Pancreas (tissue), 10 donors: Measurements from ENCODE around the gene HEXIM2. TPM values are rescaled to one million over a fixed set of nuclear protein-coding genes. Genes with fewer than 3 reads are reported as not detected.

Source experiments
- ATAC-seq, 4 donors: fragments of 200-7000 bp; cut with Tn5 transposase; one replicate each; pipeline versions ENCODE4 v1.8.0 to v1.9.1; 2020; ENCODE audit warnings: mild to moderate bottlenecking in 4 of 4, moderate library complexity in 4 of 4
- DNase-seq, 6 donors: peaks; one replicate each; pipeline ENCODE4 v3.0.0-alpha.2; 2020
- FAIRE-seq: peaks from 2 replicates; lab custom pipeline; 2012; peaks lifted over from hg19 to GRCh38; lab: Jason Lieb, UNC
- H3K27ac ChIP-seq, 4 donors: fragments of 200-600 bp; sonication (generic); 1 replicate in 3 of 4; 2 replicates in 1 of 4; pipeline versions ENCODE4 v1.5.0 to v1.8.0; 2020
- H3K27me3 ChIP-seq, 4 donors: fragments of 200-600 bp; one replicate each; pipeline ENCODE4 v1.8.0; 2021
- H3K36me3 ChIP-seq, 3 donors: fragments of 200-600 bp; sonication (generic) in 1 of 3; one replicate each; pipeline versions ENCODE4 v1.5.0 to v1.8.0; 2020 to 2021
- H3K4me1 ChIP-seq, 3 donors: fragments of 200-600 bp; one replicate each; pipeline ENCODE4 v1.8.0; 2021
- H3K4me3 ChIP-seq, 4 donors: fragments of 200-600 bp; sonication (generic) in 2 of 4; one replicate each; pipeline versions ENCODE4 v1.5.0 to v1.8.0; 2020 to 2021
- H3K9me3 ChIP-seq, 4 donors: fragments of 200-600 bp; one replicate each; pipeline ENCODE4 v1.8.0; 2021
- WGBS, 2 donors: extraction: QIAGEN DNeasy Blood & Tissue Kit; methylation state at CpG; one replicate each; pipeline ENCODE4 v1.1.7; 2013; 5-methylcytosine and 5-hydroxymethylcytosine counted together
- intact Hi-C, 3 donors: fragments of 100-400 bp; cut with DNase I; formaldehyde crosslinking; loops; one replicate each; pipeline versions ENCODE4 v1.11.1 to v1.14.2; 2022
- polyA plus RNA-seq, 2 donors: library from polyadenylated mRNA; stranded (reverse); fragments of 200-250 nt; gene quantifications; one replicate each; pipeline ENCODE4 v1.2.3, GENCODE V29; 2013
- total RNA-seq, 6 donors: library from RNA; stranded (reverse); fragmentation: NEBNext Ultra II Directional in 4 of 6; extraction: Animal tissue kit (Norgen Biotek cat#: 25700) in 4 of 6; gene quantifications; one replicate each; pipeline versions ENCODE4 v1.2.1 to v1.2.4, GENCODE V29; 2021 to 2023
- TF ChIP-seq, protein P1 (sequence below), 4 donors: fragments of 200-600 bp; sonication (generic) in 3 of 4; IDR thresholded peaks; one replicate each; pipeline versions ENCODE4 v1.5.0 to v1.8.0; 2021; ENCODE audit warnings: antibody characterized with exemption in 4 of 4
- donor health status: healthy with polysubstance abuse.
- donor health status: DM: no; HTN: no; CAD: no; lungs with moderate emphysema.
- donor health status: DM: no; HTN: no; CAD: no.
- donor health status: control.
- donor health status: control.
- donor health status: Bipolar disorder and iron deficiency.
- donor health status: DM: yes; HTN: yes; CAD: no.
- donor health status: DM: no; HTN: no; CAD: no.
- donor health status: DM: no; HTN: no; CAD: no.
- donor health status: DM: yes; HTN: yes; CAD: no.

HEXIM2 gene
- total and polyA plus RNA-seq, 8 donors = 4.0 to 10.9 (median 6.7) TPM

DNA sequence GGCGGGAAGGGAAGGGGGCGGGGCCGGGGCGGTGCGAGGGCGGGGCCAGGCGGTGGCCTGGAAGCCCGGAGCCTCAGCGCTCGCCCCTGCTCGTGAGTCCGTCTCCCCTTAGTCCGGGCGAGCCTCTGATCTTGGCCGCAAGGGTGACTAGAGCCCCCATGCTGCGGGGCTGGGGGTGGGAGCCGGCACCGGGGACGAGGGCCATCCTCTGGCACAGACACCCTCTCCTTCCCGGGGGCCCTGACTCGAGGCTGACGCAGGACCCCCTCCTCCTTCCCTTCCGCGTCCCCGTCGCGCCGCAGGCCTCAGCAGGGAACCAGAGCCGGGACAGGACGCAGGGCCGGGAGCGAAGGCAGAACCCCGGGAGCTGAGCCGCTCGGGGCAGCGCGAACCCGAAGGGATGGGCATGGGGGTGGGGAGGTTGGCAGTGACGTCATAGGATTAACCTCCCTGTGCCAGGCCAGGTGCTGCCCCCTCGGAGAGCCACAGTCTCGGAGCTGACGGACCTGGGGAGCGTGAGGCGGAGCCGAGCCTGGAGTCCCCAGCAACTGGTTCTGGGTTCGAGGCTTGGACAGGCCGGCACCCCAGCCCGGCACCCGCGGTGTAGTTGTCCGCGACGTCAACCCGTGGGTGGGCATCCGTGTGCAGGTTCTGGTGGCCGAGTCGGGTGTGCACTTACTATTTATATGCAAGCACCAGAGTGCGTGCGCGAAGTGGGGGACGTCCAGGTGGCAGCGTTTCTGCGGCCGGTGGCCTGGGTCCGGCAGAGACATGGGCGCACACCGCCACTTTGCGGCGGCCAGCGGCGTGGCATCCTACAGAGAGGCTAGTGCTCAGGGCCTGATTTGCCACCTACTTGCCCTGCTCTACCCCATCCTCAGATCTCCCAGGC lies 28.9 kb upstream of the HEXIM2 start:
- peak; percentile 73 to 81 (median 76) for ATAC-seq
- WGBS, 2 donors = 1% methylated on average over 56 to 70 of the region's 71 CpGs
- Histone ChIP-seq H3K9me3 (no peaks in the 10 kb centered on the region), H3K36me3 (no peaks in the 10 kb centered on the region), H3K27me3 (no peaks in the 10 kb centered on the region), H3K4me1 (peaks cover 0 to 16% (median 4%) of the 10 kb centered on the region in 3 donors), H3K4me3 (peak overlapping the region; percentile 62 to 90 (median 84)), H3K27ac (peak overlapping the region; percentile 91 to 94 (median 92))
- peak; percentile 75 to 93 (median 82) for DNase-seq
- intact Hi-C loops = no loop called here
- TF ChIP-seq, protein P1, sequence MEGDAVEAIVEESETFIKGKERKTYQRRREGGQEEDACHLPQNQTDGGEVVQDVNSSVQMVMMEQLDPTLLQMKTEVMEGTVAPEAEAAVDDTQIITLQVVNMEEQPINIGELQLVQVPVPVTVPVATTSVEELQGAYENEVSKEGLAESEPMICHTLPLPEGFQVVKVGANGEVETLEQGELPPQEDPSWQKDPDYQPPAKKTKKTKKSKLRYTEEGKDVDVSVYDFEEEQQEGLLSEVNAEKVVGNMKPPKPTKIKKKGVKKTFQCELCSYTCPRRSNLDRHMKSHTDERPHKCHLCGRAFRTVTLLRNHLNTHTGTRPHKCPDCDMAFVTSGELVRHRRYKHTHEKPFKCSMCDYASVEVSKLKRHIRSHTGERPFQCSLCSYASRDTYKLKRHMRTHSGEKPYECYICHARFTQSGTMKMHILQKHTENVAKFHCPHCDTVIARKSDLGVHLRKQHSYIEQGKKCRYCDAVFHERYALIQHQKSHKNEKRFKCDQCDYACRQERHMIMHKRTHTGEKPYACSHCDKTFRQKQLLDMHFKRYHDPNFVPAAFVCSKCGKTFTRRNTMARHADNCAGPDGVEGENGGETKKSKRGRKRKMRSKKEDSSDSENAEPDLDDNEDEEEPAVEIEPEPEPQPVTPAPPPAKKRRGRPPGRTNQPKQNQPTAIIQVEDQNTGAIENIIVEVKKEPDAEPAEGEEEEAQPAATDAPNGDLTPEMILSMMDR (IDR thresholded peaks at IDR 0.05) = peak; percentile 59 to 73 (median 68)
- no peak for FAIRE-seq

DNA sequence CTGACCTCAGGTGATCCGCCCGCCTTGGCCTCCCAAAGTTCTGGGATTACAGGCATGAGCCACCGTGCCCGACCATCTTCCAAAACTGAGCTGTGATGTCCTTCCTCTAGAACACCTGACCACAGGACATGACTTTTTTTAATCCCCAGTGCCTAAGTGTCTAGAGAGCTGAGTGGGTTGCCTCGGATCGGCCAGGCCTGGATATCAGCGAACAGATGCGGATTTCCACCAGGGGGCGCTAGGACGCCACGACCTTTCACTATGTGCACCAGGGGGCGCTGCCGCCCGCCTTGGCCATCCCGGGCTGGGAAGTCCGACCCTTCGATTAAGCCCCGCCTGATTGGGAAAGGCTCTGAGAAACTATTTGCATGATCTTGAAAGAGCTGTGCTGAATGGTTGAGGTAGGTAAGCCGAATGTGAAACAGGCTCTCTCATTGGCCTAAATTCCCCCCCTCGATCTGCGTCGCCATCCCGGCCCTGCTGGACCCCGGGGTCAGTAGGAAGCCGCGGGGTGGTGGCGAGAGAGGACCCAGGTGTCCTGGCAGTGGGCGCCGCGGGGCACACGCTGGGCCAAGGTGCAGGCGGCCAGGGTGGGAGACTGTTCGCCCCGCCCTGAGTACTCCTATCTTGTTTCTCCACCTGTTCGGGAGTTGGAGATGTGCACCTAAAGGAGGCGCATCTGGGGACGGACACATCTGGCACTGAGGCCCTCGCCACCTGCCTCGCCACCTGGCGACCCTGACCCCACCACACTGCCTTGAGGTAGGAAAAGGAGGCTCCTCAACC lies 26.3 kb upstream of the HEXIM2 start, which contains the start of gene ACBD4:
ACBD4 (plus strand) TSS at position 496 of the 786 bp plus-strand sequence. CDS start 458 bp downstream, outside the sequence.
- ATAC-seq = peak; percentile 77 to 90 (median 84)
- WGBS, 2 donors = 5% methylated on average over 40 of the region's 40 CpGs
- peak within 1 kb of the TSS; percentile 53 to 79 (median 69) for H3K27ac ChIP-seq
- FAIRE-seq = peak; percentile 95
- H3K4me3 ChIP-seq = peak within 1 kb of the TSS; percentile 71 to 82 (median 81)
- no peaks in the 10 kb centered on the region for H3K36me3 ChIP-seq
- intact Hi-C loops = loop anchor here in 2 of 3 donors (5.0 kb wide), 1 partner anchor 62 kb away; no protein-coding TSS in a partner anchor
- DNase-seq = peak; percentile 94 to 99 (median 96)
- TF ChIP-seq, protein P1 (IDR thresholded peaks at IDR 0.05) = peak; percentile 100
- H3K9me3 ChIP-seq = no peaks in the 10 kb centered on the region
- H3K27me3 ChIP-seq = no peaks in the 10 kb centered on the region
- H3K4me1 ChIP-seq = peaks cover 0 to 16% (median 0%) of the 10 kb centered on the region in 3 donors

DNA sequence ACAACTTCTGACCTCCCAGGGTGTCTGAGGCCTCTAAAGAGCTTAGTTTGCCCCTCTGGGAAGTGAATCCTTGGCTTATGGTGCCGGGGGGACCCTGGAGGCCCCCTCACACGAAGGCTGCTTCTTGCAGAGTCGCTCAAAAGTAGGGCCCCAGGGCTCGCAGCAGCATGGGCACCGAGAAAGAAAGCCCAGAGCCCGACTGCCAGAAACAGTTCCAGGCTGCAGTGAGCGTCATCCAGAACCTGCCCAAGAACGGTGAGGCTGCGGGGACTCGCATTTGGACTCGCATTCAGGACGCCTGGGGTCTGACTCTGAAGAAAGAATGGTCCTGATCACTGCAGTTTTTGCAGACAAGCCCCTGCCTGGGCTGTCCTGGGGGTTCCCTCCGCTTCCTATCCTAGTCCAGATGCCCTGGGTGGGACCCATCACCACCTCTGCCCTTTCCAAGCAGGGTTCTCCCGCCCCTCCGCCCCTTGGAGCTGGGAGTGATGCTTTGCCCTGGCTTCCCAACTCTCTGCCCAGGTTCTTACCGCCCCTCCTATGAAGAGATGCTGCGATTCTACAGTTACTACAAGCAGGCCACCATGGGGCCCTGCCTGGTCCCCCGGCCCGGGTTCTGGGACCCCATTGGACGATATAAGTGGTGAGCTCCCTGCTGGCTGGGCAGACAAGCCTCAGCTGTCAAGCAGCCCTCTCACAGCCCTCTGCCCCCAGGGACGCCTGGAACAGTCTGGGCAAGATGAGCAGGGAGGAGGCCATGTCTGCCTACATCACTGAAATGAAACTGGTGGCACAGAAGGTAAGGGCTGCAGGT lies 25.5 kb upstream of the HEXIM2 start:
- WGBS, 2 donors = 26 to 35% methylated on average over 19 to 21 of the region's 21 CpGs
- TF ChIP-seq, protein P1 (IDR thresholded peaks at IDR 0.05) = no peak

DNA sequence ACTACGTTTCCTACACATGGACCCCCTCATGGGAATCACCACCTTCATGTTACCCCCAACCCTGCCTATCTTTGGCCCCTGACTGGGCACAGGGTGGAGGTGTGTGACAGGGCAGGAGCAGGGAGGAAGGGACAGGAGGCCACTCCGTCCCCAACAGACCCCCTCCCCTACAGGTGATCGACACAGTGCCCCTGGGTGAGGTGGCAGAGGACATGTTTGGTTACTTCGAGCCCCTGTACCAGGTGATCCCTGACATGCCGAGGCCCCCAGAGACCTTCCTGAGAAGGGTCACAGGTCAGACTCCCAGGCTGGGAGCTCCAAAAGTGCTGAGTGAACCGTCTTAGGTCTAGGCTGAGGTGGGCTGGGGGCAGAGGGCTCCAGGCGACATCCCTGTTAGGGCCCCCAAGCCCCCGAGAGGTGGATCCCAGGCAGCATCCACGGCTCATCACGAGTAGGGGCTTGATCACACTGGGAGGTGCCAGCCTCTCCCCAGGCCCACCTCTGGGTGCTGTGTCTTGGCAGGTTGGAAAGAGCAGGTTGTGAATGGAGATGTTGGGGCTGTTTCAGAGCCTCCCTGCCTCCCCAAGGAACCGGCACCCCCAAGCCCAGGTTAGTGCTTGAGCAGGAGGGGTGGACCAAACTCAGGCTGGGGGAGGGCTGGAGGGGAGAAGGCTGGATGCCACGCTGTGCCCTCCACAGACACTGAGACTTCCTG lies 24.7 kb upstream of the HEXIM2 start:
- 71 to 75% methylated on average over 12 of the region's 12 CpGs for WGBS, 2 donors
- TF ChIP-seq, protein P1 (IDR thresholded peaks at IDR 0.05) = no peak
- ATAC-seq (no peak), DNase-seq (peak in 2 of 6 donors; percentile 42 to 71), FAIRE-seq (no peak)
- Histone ChIP-seq H3K36me3 (no peaks in the 10 kb centered on the region), H3K4me3 (peak overlapping the region in 2 of 4 donors; percentile 81 to 82), H3K27ac (no peak overlapping the region), H3K4me1 (peaks cover 0 to 16% (median 0%) of the 10 kb centered on the region in 3 donors), H3K9me3 (no peaks in the 10 kb centered on the region), H3K27me3 (no peaks in the 10 kb centered on the region)
- intact Hi-C loops = loop anchor here in 2 of 3 donors (5.0 kb wide), 1 partner anchor 60 kb away; no protein-coding TSS in a partner anchor

More for the DNA sequence above, 25.5 kb upstream of the HEXIM2 start:
- H3K27ac ChIP-seq = peak overlapping the region; percentile 53 to 79 (median 69)
- no peaks in the 10 kb centered on the region for H3K27me3 ChIP-seq
- ATAC-seq (peak in 2 of 4 donors; percentile 3 to 4), DNase-seq (peak in 3 of 6 donors; percentile 47 to 72 (median 63)), FAIRE-seq (no peak)
- peaks cover 0 to 16% (median 0%) of the 10 kb centered on the region in 3 donors for H3K4me1 ChIP-seq
- H3K9me3 ChIP-seq = no peaks in the 10 kb centered on the region
- intact Hi-C loops = loop anchor here in 2 of 3 donors (5.0 kb wide), 1 partner anchor 61 kb away; no protein-coding TSS in a partner anchor
- H3K36me3 ChIP-seq = no peaks in the 10 kb centered on the region
- peak overlapping the region; percentile 71 to 82 (median 81) for H3K4me3 ChIP-seq
